ENCODE data around the gene MN1. TPM values are rescaled to one million over a fixed set of nuclear protein-coding genes. Genes with fewer than 3 reads are reported as not detected.

The MN1 gene
- total RNA-seq, 1 donor from 2014 or later, result 145 TPM

DNA sequence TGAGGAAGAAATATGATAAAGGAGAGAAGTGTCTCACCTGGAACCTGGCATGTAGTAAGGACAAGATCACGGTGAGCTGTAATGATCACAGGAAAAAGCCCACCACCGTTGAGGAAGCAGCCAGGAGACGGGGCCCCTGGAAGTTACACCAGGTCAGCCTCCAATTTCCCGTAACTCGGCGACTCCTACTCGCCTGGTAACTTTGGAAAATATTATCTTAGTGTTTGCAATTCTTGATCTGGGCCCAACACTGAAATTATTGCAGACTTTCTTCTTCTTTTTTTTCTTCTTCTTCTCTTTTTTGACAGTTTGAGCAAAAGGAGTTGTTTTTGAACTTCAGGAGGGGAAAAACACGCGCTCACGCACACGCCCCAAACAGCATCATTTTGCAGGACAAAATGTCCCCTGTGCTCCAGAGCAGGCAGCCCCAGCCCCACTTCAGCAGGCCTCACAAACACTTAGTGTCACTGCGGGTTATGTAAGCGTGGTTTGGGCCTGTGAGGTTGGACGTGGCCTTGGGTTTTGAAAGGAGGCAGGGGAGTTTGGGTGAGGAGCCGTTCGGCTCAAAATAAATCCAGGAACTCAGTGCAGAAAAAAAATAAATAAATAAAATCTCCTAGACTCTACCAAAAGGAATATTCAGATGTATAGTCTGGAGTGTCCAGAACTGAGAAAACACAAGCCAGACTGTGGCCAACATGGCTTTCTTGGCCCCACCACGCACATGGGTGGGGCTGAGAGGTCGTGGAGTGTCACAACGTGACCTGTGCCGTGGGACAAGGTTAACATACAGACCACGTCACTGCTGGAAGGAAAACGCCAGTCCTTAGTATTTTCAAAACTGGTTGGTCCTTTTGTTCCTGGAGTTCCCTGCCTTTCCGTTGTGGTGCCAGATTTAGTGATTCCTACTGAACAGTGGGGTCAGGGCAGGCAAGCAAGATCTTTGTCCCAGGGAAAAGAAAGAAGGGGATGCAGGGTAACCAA, 26.3 kb upstream of the MN1 start:
- peaks cover 2% of the 10 kb centered on the region for H3K36me3 Mint-ChIP-seq (ENCODE audit: unreplicated experiment)
- H3K9me3 Mint-ChIP-seq (ENCODE audit: unreplicated experiment), result no peaks in the 10 kb centered on the region
- H3K4me3 Mint-ChIP-seq (ENCODE audit: unreplicated experiment), result no peak overlapping the region
- no peak for DNase-seq (ENCODE audit: extremely low spot score, unreplicated experiment)
- peaks cover 21% of the 10 kb centered on the region for H3K4me1 Mint-ChIP-seq (ENCODE audit: unreplicated experiment)
- H3K27me3 Mint-ChIP-seq (ENCODE audit: unreplicated experiment), result no peaks in the 10 kb centered on the region
- no peak overlapping the region for H3K27ac Mint-ChIP-seq (ENCODE audit: unreplicated experiment)
- TF ChIP-seq, protein P1, sequence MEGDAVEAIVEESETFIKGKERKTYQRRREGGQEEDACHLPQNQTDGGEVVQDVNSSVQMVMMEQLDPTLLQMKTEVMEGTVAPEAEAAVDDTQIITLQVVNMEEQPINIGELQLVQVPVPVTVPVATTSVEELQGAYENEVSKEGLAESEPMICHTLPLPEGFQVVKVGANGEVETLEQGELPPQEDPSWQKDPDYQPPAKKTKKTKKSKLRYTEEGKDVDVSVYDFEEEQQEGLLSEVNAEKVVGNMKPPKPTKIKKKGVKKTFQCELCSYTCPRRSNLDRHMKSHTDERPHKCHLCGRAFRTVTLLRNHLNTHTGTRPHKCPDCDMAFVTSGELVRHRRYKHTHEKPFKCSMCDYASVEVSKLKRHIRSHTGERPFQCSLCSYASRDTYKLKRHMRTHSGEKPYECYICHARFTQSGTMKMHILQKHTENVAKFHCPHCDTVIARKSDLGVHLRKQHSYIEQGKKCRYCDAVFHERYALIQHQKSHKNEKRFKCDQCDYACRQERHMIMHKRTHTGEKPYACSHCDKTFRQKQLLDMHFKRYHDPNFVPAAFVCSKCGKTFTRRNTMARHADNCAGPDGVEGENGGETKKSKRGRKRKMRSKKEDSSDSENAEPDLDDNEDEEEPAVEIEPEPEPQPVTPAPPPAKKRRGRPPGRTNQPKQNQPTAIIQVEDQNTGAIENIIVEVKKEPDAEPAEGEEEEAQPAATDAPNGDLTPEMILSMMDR (IDR thresholded peaks at IDR 0.05), result no peak

DNA sequence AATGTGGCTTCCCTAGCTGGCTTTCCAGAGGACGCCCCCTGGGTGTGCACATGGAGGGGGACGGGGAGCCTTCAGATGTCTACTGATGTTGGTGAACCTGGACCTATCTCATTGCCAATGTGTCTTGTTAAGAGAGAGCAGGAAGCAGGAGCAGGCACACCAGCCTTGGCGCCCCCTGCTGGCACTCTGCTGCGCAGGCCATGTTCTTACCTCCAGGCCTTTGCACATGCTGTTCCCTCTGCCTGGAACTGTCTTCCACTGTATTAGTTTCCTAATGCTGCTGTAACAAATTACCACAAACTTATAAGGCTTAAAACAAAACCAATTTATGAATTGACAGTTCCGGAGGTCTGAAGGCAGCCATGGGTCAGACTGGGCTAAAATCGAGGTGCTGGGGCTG, 23.6 kb upstream of the MN1 start:
- TF ChIP-seq, protein P1 (IDR thresholded peaks at IDR 0.05), result peak; percentile 37
- no peak overlapping the region for H3K27ac Mint-ChIP-seq (ENCODE audit: unreplicated experiment)
- DNase-seq (ENCODE audit: extremely low spot score, unreplicated experiment), result no peak
- H3K36me3 Mint-ChIP-seq (ENCODE audit: unreplicated experiment), result peaks cover 2% of the 10 kb centered on the region
- no peak overlapping the region for H3K4me3 Mint-ChIP-seq (ENCODE audit: unreplicated experiment)
- no peaks in the 10 kb centered on the region for H3K9me3 Mint-ChIP-seq (ENCODE audit: unreplicated experiment)
- no peaks in the 10 kb centered on the region for H3K27me3 Mint-ChIP-seq (ENCODE audit: unreplicated experiment)
- peaks cover 7% of the 10 kb centered on the region for H3K4me1 Mint-ChIP-seq (ENCODE audit: unreplicated experiment)

DNA sequence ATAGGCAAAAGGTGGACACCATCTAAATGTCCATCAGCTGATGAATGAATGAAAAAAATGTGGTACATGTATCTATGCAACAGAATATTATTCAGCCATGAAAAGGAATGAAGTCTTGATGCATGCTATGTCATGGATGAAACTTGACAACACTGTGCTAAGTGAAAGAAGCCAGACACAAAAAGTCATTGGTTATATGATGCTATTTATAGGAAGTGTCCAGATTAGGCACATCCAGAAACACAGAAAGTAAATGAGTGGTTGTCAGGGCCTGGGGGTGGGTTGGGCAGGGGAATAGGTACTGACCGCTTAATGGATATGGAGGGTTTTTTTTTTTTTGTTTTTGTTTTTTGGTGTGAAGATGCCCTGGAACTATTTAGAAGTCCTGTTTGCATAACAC, 21.7 kb upstream of the MN1 start:
- TF ChIP-seq, protein P1 (IDR thresholded peaks at IDR 0.05), result no peak
- Mint-ChIP-seq H3K27ac (ENCODE audit: unreplicated experiment) (no peak overlapping the region), H3K9me3 (ENCODE audit: unreplicated experiment) (no peaks in the 10 kb centered on the region), H3K36me3 (ENCODE audit: unreplicated experiment) (no peaks in the 10 kb centered on the region), H3K4me1 (ENCODE audit: unreplicated experiment) (peaks cover 7% of the 10 kb centered on the region), H3K4me3 (ENCODE audit: unreplicated experiment) (no peak overlapping the region), H3K27me3 (ENCODE audit: unreplicated experiment) (no peaks in the 10 kb centered on the region)
- DNase-seq (ENCODE audit: extremely low spot score, unreplicated experiment), result no peak

DNA sequence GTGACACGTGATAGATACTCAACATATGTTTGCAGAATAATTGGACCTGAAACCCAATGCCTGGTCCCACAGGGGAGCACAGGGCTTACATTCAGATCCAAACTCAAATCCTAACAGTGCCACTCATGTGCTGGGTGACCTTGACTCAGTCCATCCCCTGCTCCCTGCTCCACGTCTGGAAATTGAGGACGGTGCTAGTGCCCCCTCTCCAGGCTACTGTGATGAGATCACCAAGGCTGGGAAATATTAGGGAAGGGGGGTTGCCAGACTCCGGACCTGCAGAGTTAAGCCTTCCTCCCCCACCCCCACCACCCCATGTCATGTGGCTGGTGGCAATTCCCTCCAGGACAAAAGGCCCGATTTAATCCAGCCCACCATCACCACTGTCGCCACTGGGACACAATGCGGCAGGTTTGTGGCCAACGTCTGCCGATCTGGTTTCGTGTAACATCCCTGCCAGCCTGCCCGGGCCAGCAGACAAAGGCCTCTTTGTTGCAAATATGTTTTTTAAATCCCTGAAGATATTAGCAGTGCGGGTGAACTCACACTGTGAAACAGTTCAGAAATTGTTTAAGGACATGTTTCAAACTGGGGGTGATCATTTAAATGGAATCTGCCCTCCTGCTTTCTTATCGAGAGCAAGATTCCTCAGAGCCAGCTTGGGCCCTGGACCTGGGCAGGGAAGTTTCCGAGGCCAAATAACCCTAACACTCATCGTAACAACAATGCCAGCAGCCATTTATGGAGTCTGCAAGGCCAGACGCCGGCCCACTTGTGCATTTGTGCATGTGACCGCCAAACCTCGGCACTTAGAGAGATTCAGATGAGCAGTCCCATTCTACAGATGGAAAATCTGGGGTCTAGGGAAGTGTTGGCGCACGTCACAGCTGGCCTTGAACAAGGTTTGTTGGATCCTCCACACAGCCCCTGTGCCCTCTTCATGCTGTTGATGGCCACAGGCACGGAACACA, 19.6 kb upstream of the MN1 start:
- no peak overlapping the region for H3K4me3 Mint-ChIP-seq (ENCODE audit: unreplicated experiment)
- TF ChIP-seq, protein P1 (IDR thresholded peaks at IDR 0.05), result no peak
- no peak for DNase-seq (ENCODE audit: extremely low spot score, unreplicated experiment)

More for the DNA sequence above, 19.6 kb upstream of the MN1 start:
- no peaks in the 10 kb centered on the region for H3K27me3 Mint-ChIP-seq (ENCODE audit: unreplicated experiment)
- H3K27ac Mint-ChIP-seq (ENCODE audit: unreplicated experiment), result peak overlapping the region; percentile 52
- H3K9me3 Mint-ChIP-seq (ENCODE audit: unreplicated experiment), result no peaks in the 10 kb centered on the region
- H3K36me3 Mint-ChIP-seq (ENCODE audit: unreplicated experiment), result no peaks in the 10 kb centered on the region
- peaks cover 11% of the 10 kb centered on the region for H3K4me1 Mint-ChIP-seq (ENCODE audit: unreplicated experiment)
